Suprapubic skin (tissue), 3 donors: ENCODE measurements around the gene PPP1R37.

ENCODE experiments used
- EP300 ChIP-seq: sonication (generic); formaldehyde crosslinking; IDR thresholded peaks from one replicate; pipeline ENCODE4 v1.6.1; 2017; ENCODE audit warnings: antibody characterized with exemption
- POLR2A ChIP-seq, 2 donors: fragments of 450-650 bp; IDR thresholded peaks; one replicate each; pipeline ENCODE4 v1.6.1; 2017; ENCODE audit warnings: antibody characterized with exemption in 2 of 2, mild to moderate bottlenecking in 2 of 2, moderate library complexity in 2 of 2
- TF ChIP-seq, protein P1 (sequence below), 2 donors: fragments of 200-600 bp in 1 of 2; fragments of 450-650 bp in 1 of 2; sonication (generic) in 1 of 2; IDR thresholded peaks; one replicate each; pipeline ENCODE4 v1.5.1; 2016 to 2019; ENCODE audit warnings: antibody characterized with exemption in 2 of 2, mild to moderate bottlenecking in 1 of 2, moderate library complexity in 1 of 2

DNA sequence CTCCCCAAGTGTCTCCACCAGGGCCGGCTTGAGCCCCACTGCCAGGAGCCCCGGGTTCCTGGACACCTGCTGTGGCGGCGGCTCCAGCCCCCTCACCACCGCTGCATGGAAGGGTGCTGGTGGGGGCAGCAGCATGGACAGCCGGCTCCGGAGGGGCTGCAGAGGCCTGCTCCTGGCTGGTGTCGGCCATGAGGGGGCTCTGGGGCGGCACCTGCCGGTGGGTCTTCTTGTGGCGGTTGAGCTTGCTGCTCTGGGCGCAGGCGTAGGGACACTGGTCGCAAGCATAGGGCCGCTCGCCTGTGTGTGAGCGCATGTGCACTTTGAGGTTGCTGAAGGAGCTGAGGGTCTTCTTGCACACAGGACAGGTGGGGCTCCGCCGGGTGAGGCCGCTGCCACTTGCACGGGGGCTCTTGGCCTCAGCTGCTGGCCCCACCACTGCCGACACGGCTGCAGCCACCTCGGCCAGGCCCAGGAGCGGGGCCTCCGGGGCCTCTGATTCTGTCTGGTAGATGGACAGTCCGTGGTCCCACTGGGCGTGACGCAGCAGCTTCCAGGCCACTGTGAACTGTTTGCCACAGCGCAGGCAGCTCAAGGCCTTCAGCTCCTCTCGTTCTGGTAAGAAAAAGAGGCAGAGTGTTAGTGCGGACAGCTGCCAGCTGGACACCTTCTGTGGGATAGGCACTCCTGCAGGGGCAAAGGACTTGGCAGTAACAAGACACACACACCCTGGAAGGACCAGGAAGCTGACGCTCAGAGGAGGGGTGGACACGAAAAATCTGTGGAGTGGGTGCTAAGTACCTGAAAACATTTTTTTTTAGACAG lies 20.8 kb upstream of the PPP1R37 start:
- TF ChIP-seq, protein P1, sequence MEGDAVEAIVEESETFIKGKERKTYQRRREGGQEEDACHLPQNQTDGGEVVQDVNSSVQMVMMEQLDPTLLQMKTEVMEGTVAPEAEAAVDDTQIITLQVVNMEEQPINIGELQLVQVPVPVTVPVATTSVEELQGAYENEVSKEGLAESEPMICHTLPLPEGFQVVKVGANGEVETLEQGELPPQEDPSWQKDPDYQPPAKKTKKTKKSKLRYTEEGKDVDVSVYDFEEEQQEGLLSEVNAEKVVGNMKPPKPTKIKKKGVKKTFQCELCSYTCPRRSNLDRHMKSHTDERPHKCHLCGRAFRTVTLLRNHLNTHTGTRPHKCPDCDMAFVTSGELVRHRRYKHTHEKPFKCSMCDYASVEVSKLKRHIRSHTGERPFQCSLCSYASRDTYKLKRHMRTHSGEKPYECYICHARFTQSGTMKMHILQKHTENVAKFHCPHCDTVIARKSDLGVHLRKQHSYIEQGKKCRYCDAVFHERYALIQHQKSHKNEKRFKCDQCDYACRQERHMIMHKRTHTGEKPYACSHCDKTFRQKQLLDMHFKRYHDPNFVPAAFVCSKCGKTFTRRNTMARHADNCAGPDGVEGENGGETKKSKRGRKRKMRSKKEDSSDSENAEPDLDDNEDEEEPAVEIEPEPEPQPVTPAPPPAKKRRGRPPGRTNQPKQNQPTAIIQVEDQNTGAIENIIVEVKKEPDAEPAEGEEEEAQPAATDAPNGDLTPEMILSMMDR (IDR thresholded peaks at IDR 0.05) = no peak
- TF ChIP-seq POLR2A (IDR thresholded peaks at IDR 0.05) (no peak), EP300 (no peak)
